H1 (cell line): ENCODE data around the gene UBTD2.

ENCODE experiments used
- ATF3 ChIP-seq: IDR thresholded peaks from 2 replicates; pipeline ENCODE4 v1.6.1; 2011; ENCODE audit warnings: low read depth, mild to moderate bottlenecking, low read length; ENCODE audit not compliant: insufficient read depth
- CHD7 ChIP-seq: fragments of 300-600 bp; sonication (generic); IDR thresholded peaks from 2 replicates; pipeline ENCODE4 v1.7.1; 2012; ENCODE audit warnings: low read length, moderate library complexity, mild to moderate bottlenecking, inconsistent platforms; ENCODE audit not compliant: insufficient replicate concordance
- CTCF ChIP-seq, 3 experiments: IDR thresholded peaks; 1 replicate in 2 of 3; 2 replicates in 1 of 3; pipeline versions ENCODE4 v1.5.1 to v1.6.1; 2011; ENCODE audit warnings: low read length in 3 of 3, mild to moderate bottlenecking in 3 of 3, inconsistent platforms in 2 of 3, low read depth in 1 of 3, moderate library complexity in 1 of 3; ENCODE audit not compliant: insufficient read depth in 1 of 3; ENCODE audit errors: control extremely low read depth in 1 of 3
- EGR1 ChIP-seq: IDR thresholded peaks from 2 replicates; pipeline ENCODE4 v1.6.1; 2011; ENCODE audit warnings: low read depth, low read length, borderline replicate concordance
- EP300 ChIP-seq, 2 experiments: IDR thresholded peaks; 1 replicate in 1 of 2; 2 replicates in 1 of 2; pipeline ENCODE4 v1.6.1; 2011 to 2012; ENCODE audit warnings: low read depth in 2 of 2, low read length in 2 of 2, mild to moderate bottlenecking in 2 of 2, borderline replicate concordance in 1 of 2, inconsistent platforms in 1 of 2, moderate library complexity in 1 of 2
- EZH2 ChIP-seq: fragments of 200-600 bp; sonication (generic); IDR thresholded peaks from 2 replicates; pipeline ENCODE4 v1.7.1; 2012; ENCODE audit warnings: low read depth, mild to moderate bottlenecking, moderate library complexity, low read length, inconsistent platforms; ENCODE audit not compliant: severe bottlenecking
- GTF2F1 ChIP-seq: IDR thresholded peaks from 2 replicates; pipeline ENCODE4 v1.6.1; 2012; ENCODE audit warnings: low read depth, low read length, improper control_type of control experiment, borderline replicate concordance
- POLR2A ChIP-seq, 2 experiments: IDR thresholded peaks; 1 replicate in 1 of 2; 2 replicates in 1 of 2; pipeline ENCODE4 v1.6.1; 2011; ENCODE audit warnings: low read depth in 2 of 2, low read length in 2 of 2, mild to moderate bottlenecking in 2 of 2; ENCODE audit errors: control extremely low read depth in 1 of 2
- POLR2AphosphoS5 ChIP-seq: IDR thresholded peaks from 2 replicates; pipeline ENCODE4 v1.6.1; 2011; ENCODE audit warnings: low read depth, low read length
- POU5F1 ChIP-seq: IDR thresholded peaks from 2 replicates; pipeline ENCODE4 v1.6.1; 2011; ENCODE audit warnings: low read depth, mild to moderate bottlenecking, low read length, moderate library complexity
- TAF1 ChIP-seq: IDR thresholded peaks from 2 replicates; pipeline ENCODE4 v1.6.1; 2011; ENCODE audit warnings: mild to moderate bottlenecking, low read depth, low read length
- USF2 ChIP-seq: IDR thresholded peaks from 2 replicates; pipeline ENCODE4 v1.6.1; 2011; ENCODE audit warnings: low read length, improper control_type of control experiment
- YY1 ChIP-seq: IDR thresholded peaks from 2 replicates; pipeline ENCODE4 v1.6.1; 2011; ENCODE audit warnings: low read depth, mild to moderate bottlenecking, low read length

GRCh38 chr5:172189693-172190296 lies 93.8 kb downstream of the UBTD2 start:
- TF ChIP-seq POLR2A (IDR thresholded peaks at IDR 0.05; ENCODE audit: control extremely low read depth in 1 of 2, low read depth in 2 of 2, low read length in 2 of 2) = no peak
- no peak for TF ChIP-seq YY1
- no peak for TF ChIP-seq EGR1
- no peak for TF ChIP-seq GTF2F1
- no peak for TF ChIP-seq EZH2
- TF ChIP-seq USF2 = no peak
- TF ChIP-seq CHD7 = no peak
- no peak for TF ChIP-seq EP300 (IDR thresholded peaks at IDR 0.05; ENCODE audit: borderline replicate concordance in 1 of 2, low read depth in 2 of 2, low read length in 2 of 2)
- no peak for TF ChIP-seq POLR2AphosphoS5
- TF ChIP-seq POU5F1 = no peak
- TF ChIP-seq CTCF (IDR thresholded peaks at IDR 0.05; ENCODE audit: control extremely low read depth in 1 of 3, insufficient read depth in 1 of 3, low read depth in 1 of 3, low read length in 3 of 3) = no peak
- no peak for TF ChIP-seq TAF1
- TF ChIP-seq ATF3 = no peak
